Erythroblast (primary cell): ENCODE data around the gene KCNAB3.

ENCODE experiments used
- GATA1 ChIP-seq: IDR thresholded peaks from 2 replicates; pipeline ENCODE4 v1.6.1; 2011; ENCODE audit warnings: low read depth, mild to moderate bottlenecking, control low read depth, low read length, moderate library complexity
- POLR2A ChIP-seq: IDR thresholded peaks from 2 replicates; pipeline ENCODE4 v1.6.1; 2011; ENCODE audit warnings: mild to moderate bottlenecking, low read length

GRCh38 chr17:7873051-7873450, 56.6 kb downstream of the KCNAB3 start:
- TF ChIP-seq POLR2A (no peak), GATA1 (no peak)
